A673 (cell line): ENCODE data around the gene SUCLA2.

Source experiments
- CTCF ChIP-seq: fragments of 300-800, 200-600 bp; sonication (generic); conservative IDR thresholded peaks from 2 replicates; pipeline ENCODE4 v1.5.1; 2017; ENCODE audit warnings: low read depth, mild to moderate bottlenecking, antibody characterized with exemption, low read length, moderate library complexity, mixed read lengths
- EZH2 ChIP-seq: fragments of 200-600 bp; sonication (generic); IDR thresholded peaks from 2 replicates; pipeline ENCODE4 v1.6.1; 2017; ENCODE audit warnings: borderline replicate concordance, low read depth, mild to moderate bottlenecking, mixed read lengths, antibody characterized with exemption, low read length; ENCODE audit not compliant: poor library complexity, severe bottlenecking

- no peak for TF ChIP-seq CTCF
- no peak for TF ChIP-seq EZH2
These were observed 3.7 kb downstream of the SUCLA2 start for GRCh38 chr13:47997384-47997783.
